Testis (tissue), 2 donors: ENCODE measurements around the gene ICA1.

Source experiments
- POLR2A ChIP-seq: fragments of 450-650 bp; IDR thresholded peaks from one replicate; pipeline ENCODE4 v1.6.1; 2017; ENCODE audit warnings: antibody characterized with exemption, mild to moderate bottlenecking, moderate library complexity
- TF ChIP-seq, protein P1 (sequence below), 3 experiments: fragments of 450-650 bp in 2 of 3; fragments of 200-600 bp in 1 of 3; sonication (generic) in 1 of 3; IDR thresholded peaks; one replicate each; pipeline ENCODE4 v1.5.1; 2016 to 2019; ENCODE audit warnings: antibody characterized with exemption in 3 of 3, mild to moderate bottlenecking in 2 of 3, moderate library complexity in 1 of 3

DNA sequence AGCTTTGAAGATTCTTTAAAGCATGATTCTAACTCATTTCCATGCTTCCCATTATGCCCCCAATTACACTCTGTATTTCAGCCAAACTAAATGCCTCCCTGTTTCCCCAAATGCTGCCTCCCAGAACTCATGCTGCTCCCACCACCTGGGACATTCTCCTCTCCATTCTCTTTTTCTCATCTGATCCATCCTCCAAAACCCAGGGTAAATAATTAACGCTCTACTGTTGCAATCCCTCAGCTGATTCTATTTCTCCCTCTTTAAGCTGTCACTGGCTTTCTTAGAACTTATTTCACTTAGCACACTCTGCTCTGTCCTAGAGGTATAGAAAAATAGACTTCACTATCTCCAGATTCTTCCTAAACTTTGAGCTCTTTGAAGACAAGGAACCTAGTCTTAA lies 104.7 kb downstream of the ICA1 start:
- TF ChIP-seq, protein P1, sequence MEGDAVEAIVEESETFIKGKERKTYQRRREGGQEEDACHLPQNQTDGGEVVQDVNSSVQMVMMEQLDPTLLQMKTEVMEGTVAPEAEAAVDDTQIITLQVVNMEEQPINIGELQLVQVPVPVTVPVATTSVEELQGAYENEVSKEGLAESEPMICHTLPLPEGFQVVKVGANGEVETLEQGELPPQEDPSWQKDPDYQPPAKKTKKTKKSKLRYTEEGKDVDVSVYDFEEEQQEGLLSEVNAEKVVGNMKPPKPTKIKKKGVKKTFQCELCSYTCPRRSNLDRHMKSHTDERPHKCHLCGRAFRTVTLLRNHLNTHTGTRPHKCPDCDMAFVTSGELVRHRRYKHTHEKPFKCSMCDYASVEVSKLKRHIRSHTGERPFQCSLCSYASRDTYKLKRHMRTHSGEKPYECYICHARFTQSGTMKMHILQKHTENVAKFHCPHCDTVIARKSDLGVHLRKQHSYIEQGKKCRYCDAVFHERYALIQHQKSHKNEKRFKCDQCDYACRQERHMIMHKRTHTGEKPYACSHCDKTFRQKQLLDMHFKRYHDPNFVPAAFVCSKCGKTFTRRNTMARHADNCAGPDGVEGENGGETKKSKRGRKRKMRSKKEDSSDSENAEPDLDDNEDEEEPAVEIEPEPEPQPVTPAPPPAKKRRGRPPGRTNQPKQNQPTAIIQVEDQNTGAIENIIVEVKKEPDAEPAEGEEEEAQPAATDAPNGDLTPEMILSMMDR (IDR thresholded peaks at IDR 0.05): no peak
- TF ChIP-seq POLR2A: no peak
